Measurements from ENCODE around the gene CFAP100.

The CFAP100 gene

GRCh38 chr3:126446791-126447190, 52.1 kb downstream of the CFAP100 start:
- DNase-seq = no peak

GRCh38 chr3:126447456-126448106, 52.9 kb downstream of the CFAP100 start:
- no peak for DNase-seq

- DNase-seq = no peak
Observed at GRCh38 chr3:126448136-126448892, 53.6 kb downstream of the CFAP100 start.

- DNase-seq = no peak
Observed at GRCh38 chr3:126448893-126449180, 54.1 kb downstream of the CFAP100 start.

- no peak for DNase-seq
Observed at GRCh38 chr3:126449621-126450051, 54.9 kb downstream of the CFAP100 start.

GRCh38 chr3:126450219-126450618, 55.5 kb downstream of the CFAP100 start:
- no peak for DNase-seq

GRCh38 chr3:126450744-126451143, 56.0 kb downstream of the CFAP100 start:
- DNase-seq = no peak

GRCh38 chr3:126451511-126451910, 56.8 kb downstream of the CFAP100 start:
- no peak for DNase-seq

GRCh38 chr3:126452213-126452612, 57.5 kb downstream of the CFAP100 start:
- no peak for DNase-seq

GRCh38 chr3:126454025-126454424, 59.3 kb downstream of the CFAP100 start:
- no peak for DNase-seq

- no peak for DNase-seq
Observed at GRCh38 chr3:126454437-126455198, 59.9 kb downstream of the CFAP100 start.

GRCh38 chr3:126456211-126456610, 61.5 kb downstream of the CFAP100 start:
- no peak for DNase-seq

GRCh38 chr3:126456766-126457388, 62.2 kb downstream of the CFAP100 start:
- no peak for DNase-seq

- no peak for DNase-seq
Observed at GRCh38 chr3:126459111-126459762, 64.5 kb downstream of the CFAP100 start.

GRCh38 chr3:126459763-126460127, 65.0 kb downstream of the CFAP100 start:
- DNase-seq = no peak

- DNase-seq = no peak
Observed at GRCh38 chr3:126460381-126460780, 65.7 kb downstream of the CFAP100 start.

- no peak for DNase-seq
Observed at GRCh38 chr3:126461450-126462070, 66.9 kb downstream of the CFAP100 start.

GRCh38 chr3:126463521-126463920, 68.8 kb downstream of the CFAP100 start:
- no peak for DNase-seq

GRCh38 chr3:126464093-126464492, 69.4 kb downstream of the CFAP100 start:
- DNase-seq = no peak

- DNase-seq = no peak
Observed at GRCh38 chr3:126464494-126464893, 69.8 kb downstream of the CFAP100 start.

GRCh38 chr3:126464997-126465396, 70.3 kb downstream of the CFAP100 start:
- no peak for DNase-seq

GRCh38 chr3:126465928-126466544, 71.3 kb downstream of the CFAP100 start:
- DNase-seq = no peak

Measured in activated gamma-delta T cell treated with Interleukin-2 at 50 U/mL for 16 hours (primary cell).